ENCODE results near the gene SNTG2.

SNTG2 gene

GRCh38 chr2:989781-990467 lies 39.3 kb downstream of the SNTG2 start:
- no peak overlapping the region for H3K4me3 ChIP-seq (ENCODE audit: low read length)
- H3K27ac ChIP-seq (ENCODE audit: low read depth, low read length) = no peak overlapping the region
- no peaks in the 10 kb centered on the region for H3K36me3 ChIP-seq (ENCODE audit: control insufficient read depth, insufficient read depth, low read length)
- no peaks in the 10 kb centered on the region for H3K27me3 ChIP-seq (ENCODE audit: control insufficient read depth, insufficient read depth, low read length)
- H3K4me1 ChIP-seq (ENCODE audit: control insufficient read depth, insufficient read depth, low read length) = no peaks in the 10 kb centered on the region
- no peak overlapping the region for H3K9ac ChIP-seq (ENCODE audit: low read length)

DNA sequence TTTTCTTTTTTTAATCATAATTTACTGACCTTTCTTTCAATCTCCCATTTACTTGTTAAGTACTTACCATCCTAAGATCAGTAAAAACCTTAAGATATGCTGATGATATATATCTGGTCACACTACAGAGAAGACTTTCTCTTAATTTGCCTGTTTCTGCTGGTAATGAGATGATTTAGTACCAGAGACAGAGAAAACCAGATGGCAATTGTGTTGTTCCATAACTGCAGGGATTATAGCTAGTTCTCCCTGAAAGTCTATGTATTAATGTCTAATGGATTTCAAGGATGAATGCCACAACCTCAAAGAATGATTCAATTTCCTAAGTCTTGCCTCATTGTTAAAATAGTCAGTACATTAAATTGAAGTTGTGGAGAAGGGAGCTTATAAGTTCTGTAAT lies 40.3 kb downstream of the SNTG2 start:
- Histone ChIP-seq H3K27me3 (ENCODE audit: control insufficient read depth, insufficient read depth, low read length) (no peaks in the 10 kb centered on the region), H3K4me3 (ENCODE audit: low read length) (no peak overlapping the region), H3K9ac (ENCODE audit: low read length) (no peak overlapping the region), H3K36me3 (ENCODE audit: control insufficient read depth, insufficient read depth, low read length) (no peaks in the 10 kb centered on the region), H3K4me1 (ENCODE audit: control insufficient read depth, insufficient read depth, low read length) (no peaks in the 10 kb centered on the region), H3K27ac (ENCODE audit: low read depth, low read length) (no peak overlapping the region)

DNA sequence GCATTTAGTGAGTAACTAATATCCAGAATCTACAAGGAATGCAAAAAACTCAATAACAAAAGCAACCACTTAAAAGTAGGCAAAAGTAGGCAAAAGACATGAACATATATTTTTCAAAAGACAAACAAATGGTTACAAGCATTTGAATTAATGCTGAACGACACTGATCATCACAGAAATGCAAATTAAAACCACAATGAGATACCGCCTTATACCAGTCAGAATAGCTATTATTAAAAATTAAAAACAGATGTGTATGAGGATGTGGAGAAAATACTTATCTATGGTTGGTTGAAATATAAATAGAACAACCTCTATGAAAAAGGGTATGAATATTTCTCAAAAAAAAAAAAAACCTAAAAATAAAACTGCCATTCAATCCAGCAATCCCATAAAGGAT lies 51.7 kb downstream of the SNTG2 start:
- H3K4me3 ChIP-seq (ENCODE audit: low read length) = no peak overlapping the region
- no peaks in the 10 kb centered on the region for H3K27me3 ChIP-seq (ENCODE audit: control insufficient read depth, insufficient read depth, low read length)
- H3K36me3 ChIP-seq (ENCODE audit: control insufficient read depth, insufficient read depth, low read length) = no peaks in the 10 kb centered on the region
- H3K4me1 ChIP-seq (ENCODE audit: control insufficient read depth, insufficient read depth, low read length) = no peaks in the 10 kb centered on the region
- no peak overlapping the region for H3K27ac ChIP-seq (ENCODE audit: low read depth, low read length)
- H3K9ac ChIP-seq (ENCODE audit: low read length) = no peak overlapping the region

- H3K27ac ChIP-seq (ENCODE audit: low read depth, low read length) = no peak overlapping the region
- no peaks in the 10 kb centered on the region for H3K4me1 ChIP-seq (ENCODE audit: control insufficient read depth, insufficient read depth, low read length)
- H3K36me3 ChIP-seq (ENCODE audit: control insufficient read depth, insufficient read depth, low read length) = no peaks in the 10 kb centered on the region
- H3K27me3 ChIP-seq (ENCODE audit: control insufficient read depth, insufficient read depth, low read length) = no peaks in the 10 kb centered on the region
- H3K4me3 ChIP-seq (ENCODE audit: low read length) = no peak overlapping the region
- no peak overlapping the region for H3K9ac ChIP-seq (ENCODE audit: low read length)
Observed at GRCh38 chr2:1004398-1004797, 53.7 kb downstream of the SNTG2 start.

GRCh38 chr2:1010415-1010930 lies 59.8 kb downstream of the SNTG2 start:
- H3K4me3 ChIP-seq (ENCODE audit: low read length) = no peak overlapping the region
- no peaks in the 10 kb centered on the region for H3K27me3 ChIP-seq (ENCODE audit: control insufficient read depth, insufficient read depth, low read length)
- no peak overlapping the region for H3K27ac ChIP-seq (ENCODE audit: low read depth, low read length)
- H3K4me1 ChIP-seq (ENCODE audit: control insufficient read depth, insufficient read depth, low read length) = no peaks in the 10 kb centered on the region
- no peaks in the 10 kb centered on the region for H3K36me3 ChIP-seq (ENCODE audit: control insufficient read depth, insufficient read depth, low read length)
- H3K9ac ChIP-seq (ENCODE audit: low read length) = no peak overlapping the region

DNA sequence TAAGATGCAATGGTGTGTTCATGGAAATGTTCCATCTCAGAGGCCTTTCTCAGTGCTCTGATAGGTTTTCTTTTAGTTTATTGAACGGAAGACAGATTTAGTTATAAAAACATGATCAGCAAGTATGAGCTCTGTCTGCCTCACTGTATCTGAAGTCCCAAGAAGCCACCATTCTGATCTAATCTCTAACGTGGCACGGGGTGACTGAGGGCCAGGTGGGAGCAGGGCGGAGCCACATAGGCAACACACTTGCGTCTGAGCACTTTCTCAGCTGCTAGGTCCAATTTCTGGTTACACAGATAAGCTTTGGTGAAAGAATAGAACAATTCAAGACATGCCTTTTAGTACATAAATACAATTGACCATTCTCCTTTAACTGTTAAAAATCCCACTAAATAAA lies 60.4 kb downstream of the SNTG2 start:
- H3K4me3 ChIP-seq (ENCODE audit: low read length) = no peak overlapping the region
- H3K36me3 ChIP-seq (ENCODE audit: control insufficient read depth, insufficient read depth, low read length) = no peaks in the 10 kb centered on the region
- H3K27ac ChIP-seq (ENCODE audit: low read depth, low read length) = no peak overlapping the region
- no peaks in the 10 kb centered on the region for H3K4me1 ChIP-seq (ENCODE audit: control insufficient read depth, insufficient read depth, low read length)
- H3K27me3 ChIP-seq (ENCODE audit: control insufficient read depth, insufficient read depth, low read length) = no peaks in the 10 kb centered on the region
- no peak overlapping the region for H3K9ac ChIP-seq (ENCODE audit: low read length)

DNA sequence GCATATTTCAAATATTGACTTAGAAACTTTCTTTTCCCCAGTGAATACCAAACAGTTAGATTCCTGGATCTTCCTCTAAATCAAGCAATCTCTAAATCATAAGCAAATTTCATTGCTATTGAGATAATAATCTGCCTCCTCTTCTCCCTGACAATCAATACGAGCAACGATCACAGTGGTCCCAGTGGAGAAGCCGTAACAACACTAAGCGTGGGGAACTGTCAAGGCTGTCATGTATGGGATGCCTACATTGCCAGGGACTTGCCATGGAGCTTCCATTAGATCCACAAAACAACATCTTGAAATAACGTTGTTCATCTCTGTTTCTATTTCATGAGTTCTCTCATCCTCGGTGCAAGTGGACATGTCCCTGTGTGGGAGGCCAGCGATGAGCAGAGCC lies 61.3 kb downstream of the SNTG2 start:
- no peaks in the 10 kb centered on the region for H3K4me1 ChIP-seq (ENCODE audit: control insufficient read depth, insufficient read depth, low read length)
- H3K27me3 ChIP-seq (ENCODE audit: control insufficient read depth, insufficient read depth, low read length) = no peaks in the 10 kb centered on the region
- no peak overlapping the region for H3K27ac ChIP-seq (ENCODE audit: low read depth, low read length)
- no peak overlapping the region for H3K9ac ChIP-seq (ENCODE audit: low read length)
- no peaks in the 10 kb centered on the region for H3K36me3 ChIP-seq (ENCODE audit: control insufficient read depth, insufficient read depth, low read length)
- H3K4me3 ChIP-seq (ENCODE audit: low read length) = no peak overlapping the region

DNA sequence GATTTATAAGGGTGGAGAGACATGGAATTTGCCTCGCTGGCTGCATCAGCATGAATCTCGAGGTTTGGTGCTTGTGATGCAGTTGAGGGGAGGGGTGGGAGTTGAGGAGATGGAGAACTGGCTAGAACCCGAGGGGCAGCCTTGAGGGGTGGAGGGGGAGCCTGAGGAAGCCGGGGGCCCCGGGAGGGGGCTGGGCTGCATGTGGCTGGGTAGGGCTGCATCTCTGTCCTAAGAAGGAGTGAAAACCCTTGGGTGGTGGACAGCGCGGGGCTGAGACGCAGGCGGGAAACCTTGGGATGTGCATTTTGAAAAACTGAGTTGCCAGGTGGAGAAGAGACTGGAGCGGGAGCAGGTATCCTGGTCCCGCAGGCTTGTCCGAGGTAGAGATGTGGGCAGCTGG lies 64.2 kb downstream of the SNTG2 start:
- no peak overlapping the region for H3K27ac ChIP-seq (ENCODE audit: low read depth, low read length)
- no peaks in the 10 kb centered on the region for H3K27me3 ChIP-seq (ENCODE audit: control insufficient read depth, insufficient read depth, low read length)
- H3K36me3 ChIP-seq (ENCODE audit: control insufficient read depth, insufficient read depth, low read length) = no peaks in the 10 kb centered on the region
- H3K4me1 ChIP-seq (ENCODE audit: control insufficient read depth, insufficient read depth, low read length) = no peaks in the 10 kb centered on the region
- no peak overlapping the region for H3K9ac ChIP-seq (ENCODE audit: low read length)
- H3K4me3 ChIP-seq (ENCODE audit: low read length) = no peak overlapping the region

DNA sequence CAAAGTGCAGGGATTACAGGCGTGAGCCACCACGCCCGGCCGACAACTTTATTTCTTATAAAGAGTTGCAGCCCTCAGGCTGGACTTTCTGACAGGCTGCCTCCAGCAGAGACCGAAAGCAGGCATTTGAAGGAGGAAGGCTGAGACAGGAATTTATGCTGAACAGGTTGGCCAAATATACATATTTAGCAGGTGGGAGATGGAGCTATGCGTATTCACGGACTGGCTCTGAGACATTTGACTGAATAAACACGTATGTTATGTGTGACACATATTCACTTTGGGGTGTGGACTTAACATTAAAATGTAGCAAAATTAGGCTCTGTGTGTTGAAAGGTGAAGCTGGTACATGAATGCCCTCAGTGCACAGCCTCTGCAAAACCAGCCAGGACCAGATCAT lies 65.9 kb downstream of the SNTG2 start:
- Histone ChIP-seq H3K27ac (ENCODE audit: low read depth, low read length) (no peak overlapping the region), H3K9ac (ENCODE audit: low read length) (no peak overlapping the region), H3K36me3 (ENCODE audit: control insufficient read depth, insufficient read depth, low read length) (no peaks in the 10 kb centered on the region), H3K4me3 (ENCODE audit: low read length) (no peak overlapping the region), H3K27me3 (ENCODE audit: control insufficient read depth, insufficient read depth, low read length) (no peaks in the 10 kb centered on the region), H3K4me1 (ENCODE audit: control insufficient read depth, insufficient read depth, low read length) (no peaks in the 10 kb centered on the region)

DNA sequence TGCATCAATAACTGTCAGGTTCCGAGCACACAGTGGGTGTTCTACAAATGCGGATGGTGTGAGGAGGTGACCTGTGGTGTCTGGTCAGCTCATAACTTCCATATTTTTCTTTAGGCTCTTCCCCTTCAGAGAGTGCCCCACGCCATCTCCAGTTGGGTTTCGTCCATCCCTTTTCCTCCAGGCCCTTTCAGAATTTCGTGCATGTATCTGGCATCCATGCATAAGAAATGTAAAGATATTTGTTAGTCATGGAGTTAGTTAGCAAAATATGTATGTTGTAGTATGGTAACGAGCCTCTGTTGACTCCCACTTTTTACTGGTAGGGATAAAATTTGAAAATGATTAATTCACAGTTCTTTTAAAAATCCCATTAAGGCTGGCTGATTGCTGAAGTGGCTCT lies 67.2 kb downstream of the SNTG2 start:
- no peaks in the 10 kb centered on the region for H3K27me3 ChIP-seq (ENCODE audit: control insufficient read depth, insufficient read depth, low read length)
- no peak overlapping the region for H3K27ac ChIP-seq (ENCODE audit: low read depth, low read length)
- H3K4me1 ChIP-seq (ENCODE audit: control insufficient read depth, insufficient read depth, low read length) = no peaks in the 10 kb centered on the region
- no peaks in the 10 kb centered on the region for H3K36me3 ChIP-seq (ENCODE audit: control insufficient read depth, insufficient read depth, low read length)
- no peak overlapping the region for H3K9ac ChIP-seq (ENCODE audit: low read length)
- no peak overlapping the region for H3K4me3 ChIP-seq (ENCODE audit: low read length)

GRCh38 chr2:1020206-1020605 lies 69.6 kb downstream of the SNTG2 start:
- H3K9ac ChIP-seq (ENCODE audit: low read length) = no peak overlapping the region
- H3K27ac ChIP-seq (ENCODE audit: low read depth, low read length) = no peak overlapping the region
- H3K36me3 ChIP-seq (ENCODE audit: control insufficient read depth, insufficient read depth, low read length) = no peaks in the 10 kb centered on the region
- H3K27me3 ChIP-seq (ENCODE audit: control insufficient read depth, insufficient read depth, low read length) = no peaks in the 10 kb centered on the region
- H3K4me1 ChIP-seq (ENCODE audit: control insufficient read depth, insufficient read depth, low read length) = no peaks in the 10 kb centered on the region
- no peak overlapping the region for H3K4me3 ChIP-seq (ENCODE audit: low read length)

DNA sequence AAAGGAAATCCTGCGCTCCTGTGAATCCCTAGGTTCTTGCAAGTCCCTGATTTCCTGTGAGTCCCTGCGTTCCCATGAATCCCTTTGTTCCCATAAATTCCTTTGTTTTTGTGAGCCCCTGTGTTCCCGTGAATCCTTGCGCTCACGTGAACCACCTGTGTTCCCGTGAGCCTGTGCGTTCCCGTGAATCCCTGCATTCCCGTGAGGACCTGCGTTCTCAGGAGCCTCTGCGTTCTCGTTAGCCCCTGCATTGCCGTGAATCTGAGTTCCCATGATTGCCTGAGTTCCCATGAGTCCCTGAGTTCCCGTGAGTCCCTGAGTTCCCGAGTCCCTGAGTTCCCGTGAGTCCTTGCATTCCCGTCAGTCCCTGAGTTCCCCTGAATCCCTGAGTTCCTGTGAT lies 71.5 kb downstream of the SNTG2 start:
- Histone ChIP-seq H3K4me3 (ENCODE audit: low read length) (no peak overlapping the region), H3K27me3 (ENCODE audit: control insufficient read depth, insufficient read depth, low read length) (no peaks in the 10 kb centered on the region), H3K27ac (ENCODE audit: low read depth, low read length) (no peak overlapping the region), H3K36me3 (ENCODE audit: control insufficient read depth, insufficient read depth, low read length) (no peaks in the 10 kb centered on the region), H3K9ac (ENCODE audit: low read length) (no peak overlapping the region), H3K4me1 (ENCODE audit: control insufficient read depth, insufficient read depth, low read length) (no peaks in the 10 kb centered on the region)

DNA sequence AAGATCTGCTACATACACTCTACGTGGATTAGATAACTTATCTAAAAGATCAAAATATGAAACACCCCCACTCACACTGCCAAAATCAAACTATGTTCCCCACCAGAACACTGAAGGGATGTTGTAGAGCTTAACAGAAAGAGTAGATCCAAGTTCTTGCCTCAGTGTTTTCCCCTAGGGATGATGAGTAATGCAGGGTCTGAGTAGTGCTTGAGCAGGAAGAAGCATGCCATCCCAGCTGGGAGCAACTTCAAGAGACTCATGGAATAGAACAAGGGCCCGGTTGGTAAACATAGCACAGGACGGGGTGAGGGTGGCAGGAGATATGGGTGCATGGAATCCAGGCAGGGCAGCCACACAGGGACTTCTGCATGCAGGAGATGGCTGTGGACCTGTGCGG lies 74.3 kb downstream of the SNTG2 start:
- Histone ChIP-seq H3K36me3 (ENCODE audit: control insufficient read depth, insufficient read depth, low read length) (no peaks in the 10 kb centered on the region), H3K9ac (ENCODE audit: low read length) (no peak overlapping the region), H3K27ac (ENCODE audit: low read depth, low read length) (no peak overlapping the region), H3K27me3 (ENCODE audit: control insufficient read depth, insufficient read depth, low read length) (no peaks in the 10 kb centered on the region), H3K4me1 (ENCODE audit: control insufficient read depth, insufficient read depth, low read length) (no peaks in the 10 kb centered on the region), H3K4me3 (ENCODE audit: low read length) (no peak overlapping the region)

Measured in rectal smooth muscle tissue (tissue), 1 donor.